Colonic mucosa (tissue), 4 donors: ENCODE measurements around the gene SOX1. TPM values are rescaled to one million over a fixed set of nuclear protein-coding genes. Genes with fewer than 3 reads are reported as not detected.

ENCODE experiments used
- DNase-seq: peaks from one replicate; pipeline ENCODE4 v3.0.0-alpha.2; 2020
- H3K27ac ChIP-seq: fragments of 200-600 bp; one replicate; pipeline ENCODE4 v1.8.0; 2021
- H3K27me3 ChIP-seq: fragments of 200-600 bp; one replicate; pipeline ENCODE4 v1.8.0; 2021
- H3K36me3 ChIP-seq: fragments of 200-600 bp; one replicate; pipeline ENCODE4 v1.8.0; 2021
- H3K4me1 ChIP-seq: fragments of 200-600 bp; one replicate; pipeline ENCODE4 v1.8.0; 2021; ENCODE audit warnings: mild to moderate bottlenecking
- H3K4me3 ChIP-seq: fragments of 200-600 bp; one replicate; pipeline ENCODE4 v1.8.0; 2021
- H3K9ac ChIP-seq, 2 donors: one replicate each; pipeline ENCODE4 v1.7.0; 2013; ENCODE audit warnings: control low read depth in 2 of 2, low read depth in 2 of 2, low read length in 2 of 2
- H3K9me3 ChIP-seq: fragments of 200-600 bp; one replicate; pipeline ENCODE4 v1.8.0; 2021
- intact Hi-C: fragments of 100-400 bp; cut with DNase I; formaldehyde crosslinking; loops from one replicate; pipeline ENCODE4 v1.14.1; 2022
- total RNA-seq, 2 donors: library from RNA; stranded (reverse); fragmentation: NEBNext Ultra II Directional in 1 of 2; extraction: Animal tissue kit (Norgen Biotek cat#: 25700) in 1 of 2; gene quantifications; one replicate each; pipeline ENCODE4 v1.2.1, GENCODE V29; 2021
- TF ChIP-seq, protein P1 (sequence below): fragments of 200-600 bp; IDR thresholded peaks from one replicate; pipeline ENCODE4 v1.8.0; 2022; ENCODE audit warnings: antibody characterized with exemption, mild to moderate bottlenecking
- donor health status: healthy.
- donor health status: DM: no; HTN: no; CAD: no.
- donor health status: DM: no; HTN: no; CAD: no.

Gene SOX1
- total RNA-seq, 2 donors from 2014 or later, result not detected

DNA sequence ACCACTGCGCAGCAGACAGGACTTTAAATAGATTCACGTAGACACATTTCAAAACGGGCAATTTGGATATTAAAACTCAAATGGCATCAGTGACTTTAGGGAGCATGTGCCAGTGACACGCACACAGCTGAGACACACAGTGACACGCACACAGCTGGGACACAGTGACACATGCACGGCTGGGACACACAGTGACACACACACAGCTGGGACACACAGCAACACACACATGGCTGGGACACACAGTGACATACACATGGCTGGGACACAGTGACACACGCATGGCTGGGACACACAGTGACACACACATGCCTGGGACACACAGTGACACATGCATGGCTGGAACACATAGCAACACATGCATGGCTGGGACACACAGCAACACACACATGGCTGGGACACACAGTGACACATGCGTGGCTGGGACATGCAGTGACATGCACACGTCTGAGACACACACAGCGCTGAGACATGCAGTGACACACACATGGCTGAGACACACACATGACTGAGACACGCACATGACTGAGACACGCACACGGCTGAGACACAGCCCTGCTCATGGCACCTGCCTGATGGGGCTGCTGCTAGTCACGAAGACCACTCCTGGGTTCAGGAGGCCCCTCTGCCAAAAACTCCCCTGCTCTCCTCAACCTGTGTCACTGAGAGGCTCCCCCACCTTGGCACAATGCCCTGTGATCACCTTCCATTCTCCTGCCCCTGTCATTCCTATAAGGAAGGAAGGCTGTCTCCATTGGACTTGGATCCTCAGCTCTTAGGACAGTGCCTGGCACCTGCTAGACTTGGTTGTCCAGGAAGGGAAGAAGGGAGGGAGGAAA lies 52.5 kb downstream of the SOX1 start:
- H3K9ac ChIP-seq, result no peak overlapping the region
- H3K27me3 ChIP-seq, result no peaks in the 10 kb centered on the region
- intact Hi-C loops, result loop anchor here (5.0 kb wide), 1 partner anchor 98 kb away; no protein-coding TSS in a partner anchor
- no peak overlapping the region for H3K4me3 ChIP-seq
- no peaks in the 10 kb centered on the region for H3K36me3 ChIP-seq
- peaks cover under 1% of the 10 kb centered on the region for H3K4me1 ChIP-seq
- H3K9me3 ChIP-seq, result no peaks in the 10 kb centered on the region
- DNase-seq, result no peak
- no peak overlapping the region for H3K27ac ChIP-seq
- TF ChIP-seq, protein P1, sequence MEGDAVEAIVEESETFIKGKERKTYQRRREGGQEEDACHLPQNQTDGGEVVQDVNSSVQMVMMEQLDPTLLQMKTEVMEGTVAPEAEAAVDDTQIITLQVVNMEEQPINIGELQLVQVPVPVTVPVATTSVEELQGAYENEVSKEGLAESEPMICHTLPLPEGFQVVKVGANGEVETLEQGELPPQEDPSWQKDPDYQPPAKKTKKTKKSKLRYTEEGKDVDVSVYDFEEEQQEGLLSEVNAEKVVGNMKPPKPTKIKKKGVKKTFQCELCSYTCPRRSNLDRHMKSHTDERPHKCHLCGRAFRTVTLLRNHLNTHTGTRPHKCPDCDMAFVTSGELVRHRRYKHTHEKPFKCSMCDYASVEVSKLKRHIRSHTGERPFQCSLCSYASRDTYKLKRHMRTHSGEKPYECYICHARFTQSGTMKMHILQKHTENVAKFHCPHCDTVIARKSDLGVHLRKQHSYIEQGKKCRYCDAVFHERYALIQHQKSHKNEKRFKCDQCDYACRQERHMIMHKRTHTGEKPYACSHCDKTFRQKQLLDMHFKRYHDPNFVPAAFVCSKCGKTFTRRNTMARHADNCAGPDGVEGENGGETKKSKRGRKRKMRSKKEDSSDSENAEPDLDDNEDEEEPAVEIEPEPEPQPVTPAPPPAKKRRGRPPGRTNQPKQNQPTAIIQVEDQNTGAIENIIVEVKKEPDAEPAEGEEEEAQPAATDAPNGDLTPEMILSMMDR, result no peak

DNA sequence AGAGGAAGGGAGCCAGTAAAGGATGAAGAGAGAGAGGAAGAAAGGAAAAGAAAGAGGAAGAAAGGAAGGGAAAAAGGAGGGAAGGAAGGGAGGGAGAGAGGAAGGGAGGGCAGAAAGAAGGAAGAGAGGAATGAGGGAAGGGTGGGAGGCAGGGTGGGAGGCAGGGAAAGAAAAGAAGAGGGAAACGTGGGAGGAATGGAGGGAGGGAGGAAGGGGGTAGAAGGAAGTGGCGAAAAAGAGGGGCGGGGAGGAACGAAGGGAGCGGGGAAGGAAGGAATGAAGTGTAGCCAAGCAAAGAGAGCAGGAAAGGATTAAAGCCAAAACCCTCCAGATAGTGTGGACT lies 53.1 kb downstream of the SOX1 start:
- H3K9me3 ChIP-seq, result no peaks in the 10 kb centered on the region
- TF ChIP-seq, protein P1, result no peak
- H3K9ac ChIP-seq, result no peak overlapping the region
- intact Hi-C loops, result no loop called here
- H3K4me3 ChIP-seq, result no peak overlapping the region
- H3K27me3 ChIP-seq, result no peaks in the 10 kb centered on the region
- no peak overlapping the region for H3K27ac ChIP-seq
- no peak for DNase-seq
- no peaks in the 10 kb centered on the region for H3K4me1 ChIP-seq
- no peaks in the 10 kb centered on the region for H3K36me3 ChIP-seq
